ENCODE measurements around the gene PDHB.
"Not testable (repeated sequence)": the region's sequence is repeated elsewhere in the genome, so short reads cannot be mapped to it uniquely, and the experiment has no call there.

The PDHB gene

GRCh38 chr3:58441514-58442450, 8.2 kb upstream of the PDHB start:
- DNase-seq (ENCODE audit: extremely low spot score, insufficient read length, low read depth): no peak

GRCh38 chr3:58440996-58441355, 7.3 kb upstream of the PDHB start:
- FAIRE-seq; DNase-seq (ENCODE audit: extremely low spot score, insufficient read length, low read depth): not testable (repeated sequence)

More at GRCh38 chr3:58441514-58442450, 8.2 kb upstream of the PDHB start:
- no peak for FAIRE-seq

- not testable (repeated sequence) for FAIRE-seq; DNase-seq (ENCODE audit: extremely low spot score, insufficient read length, low read depth)
Measured at GRCh38 chr3:58437276-58437675, 3.6 kb upstream of the PDHB start.

GRCh38 chr3:58434990-58435389, 1.4 kb upstream of the PDHB start:
- DNase-seq (ENCODE audit: extremely low spot score, insufficient read length, low read depth) (no peak), FAIRE-seq (no peak)

- FAIRE-seq: no peak
- no peak for DNase-seq (ENCODE audit: extremely low spot score, insufficient read length, low read depth)
Measured at GRCh38 chr3:58434511-58434910, 879 bp upstream of the PDHB start.

GRCh38 chr3:58434168-58434504, 504 bp upstream of the PDHB start:
- FAIRE-seq: no peak
- no peak for DNase-seq (ENCODE audit: extremely low spot score, insufficient read length, low read depth)

- no peak for DNase-seq (ENCODE audit: extremely low spot score, insufficient read length, low read depth)
- FAIRE-seq: peak; percentile 26
Measured at GRCh38 chr3:58432905-58433304, 727 bp downstream of the PDHB start.

GRCh38 chr3:58429657-58430056, 4.0 kb downstream of the PDHB start:
- FAIRE-seq: peak; percentile 63
- DNase-seq (ENCODE audit: extremely low spot score, insufficient read length, low read depth): no peak

- FAIRE-seq (no peak), DNase-seq (ENCODE audit: extremely low spot score, insufficient read length, low read depth) (no peak)
Measured at GRCh38 chr3:58427661-58428361, 5.8 kb downstream of the PDHB start.

GRCh38 chr3:58425782-58426181, 7.8 kb downstream of the PDHB start:
- DNase-seq (ENCODE audit: extremely low spot score, insufficient read length, low read depth) (no peak), FAIRE-seq (no peak)

GRCh38 chr3:58424613-58425012, 9.0 kb downstream of the PDHB start:
- DNase-seq (ENCODE audit: extremely low spot score, insufficient read length, low read depth): no peak
- no peak for FAIRE-seq

GRCh38 chr3:58422756-58423325, 10.8 kb downstream of the PDHB start:
- no peak for FAIRE-seq
- DNase-seq (ENCODE audit: extremely low spot score, insufficient read length, low read depth): no peak

- no peak for DNase-seq (ENCODE audit: extremely low spot score, insufficient read length, low read depth)
- FAIRE-seq: no peak
Measured at GRCh38 chr3:58421004-58421403, 12.6 kb downstream of the PDHB start.

GRCh38 chr3:58419780-58420507, 13.7 kb downstream of the PDHB start:
- DNase-seq (ENCODE audit: extremely low spot score, insufficient read length, low read depth): no peak
- FAIRE-seq: peak; percentile 86

- no peak for FAIRE-seq
Measured at GRCh38 chr3:58418227-58418626, 15.4 kb downstream of the PDHB start.

GRCh38 chr3:58417075-58417474, 16.6 kb downstream of the PDHB start:
- DNase-seq (ENCODE audit: extremely low spot score, insufficient read length, low read depth) (no peak), FAIRE-seq (no peak)

More at GRCh38 chr3:58418227-58418626, 15.4 kb downstream of the PDHB start:
- DNase-seq (ENCODE audit: extremely low spot score, insufficient read length, low read depth): no peak

- FAIRE-seq (no peak), DNase-seq (ENCODE audit: extremely low spot score, insufficient read length, low read depth) (no peak)
Measured at GRCh38 chr3:58416191-58416590, 17.4 kb downstream of the PDHB start.

GRCh38 chr3:58414538-58415197, 19.0 kb downstream of the PDHB start:
- peak; percentile 89 for FAIRE-seq
- peak; percentile 26 for DNase-seq (ENCODE audit: extremely low spot score, insufficient read length, low read depth)

- FAIRE-seq (no peak), DNase-seq (ENCODE audit: extremely low spot score, insufficient read length, low read depth) (no peak)
Measured at GRCh38 chr3:58411851-58412830, 21.5 kb downstream of the PDHB start.

Measured in GM18507 (cell line).